ENCODE results near the gene CCDC187.

- no peak for TF ChIP-seq CTCF (conservative IDR thresholded peaks at IDR 0.05; ENCODE audit: low read depth, low read length)
- TF ChIP-seq EZH2 (IDR thresholded peaks at IDR 0.05; ENCODE audit: borderline replicate concordance, low read depth, low read length, poor library complexity, severe bottlenecking), result no peak
Measured at GRCh38 chr9:136333045-136333444, 29.2 kb upstream of the CCDC187 start.
